Retinal pigment epithelial cell (primary cell): ENCODE data around the gene TBC1D7.

ENCODE experiments used
- DNase-seq: peaks from one replicate; pipeline ENCODE4 v3.0.0-alpha.2; 2010; ENCODE audit warnings: low read depth
- H3K4me3 ChIP-seq: 2 replicates; pipeline ENCODE4 v1.5.1; 2011; ENCODE audit warnings: mild to moderate bottlenecking, low read length, control low read depth, moderate library complexity
- TF ChIP-seq, protein P1 (sequence below): conservative IDR thresholded peaks from 2 replicates; pipeline ENCODE4 v1.5.1; 2011; ENCODE audit warnings: low read depth, low read length, control low read depth, inconsistent platforms

The TBC1D7 gene

DNA sequence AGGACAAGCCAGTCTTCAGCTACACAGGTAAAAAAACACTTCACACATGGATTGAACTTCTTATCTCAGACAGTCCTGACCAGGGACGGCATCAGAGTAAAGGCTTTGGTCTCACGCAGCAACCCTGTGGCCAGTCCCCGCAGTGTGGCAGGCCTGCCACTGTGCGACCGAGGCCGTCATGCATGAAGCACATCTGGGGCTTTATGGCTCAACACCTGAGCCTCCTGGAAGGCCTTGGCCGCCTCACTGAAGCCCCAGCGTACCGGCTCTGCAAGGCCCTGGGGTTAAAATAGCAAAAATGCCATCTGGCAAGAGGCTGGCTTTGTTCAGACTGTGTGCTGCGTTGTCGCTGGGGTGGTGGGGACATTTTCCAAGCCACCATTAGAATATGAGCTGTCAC, 32.8 kb downstream of the TBC1D7 start:
- no peak for DNase-seq
- TF ChIP-seq, protein P1, sequence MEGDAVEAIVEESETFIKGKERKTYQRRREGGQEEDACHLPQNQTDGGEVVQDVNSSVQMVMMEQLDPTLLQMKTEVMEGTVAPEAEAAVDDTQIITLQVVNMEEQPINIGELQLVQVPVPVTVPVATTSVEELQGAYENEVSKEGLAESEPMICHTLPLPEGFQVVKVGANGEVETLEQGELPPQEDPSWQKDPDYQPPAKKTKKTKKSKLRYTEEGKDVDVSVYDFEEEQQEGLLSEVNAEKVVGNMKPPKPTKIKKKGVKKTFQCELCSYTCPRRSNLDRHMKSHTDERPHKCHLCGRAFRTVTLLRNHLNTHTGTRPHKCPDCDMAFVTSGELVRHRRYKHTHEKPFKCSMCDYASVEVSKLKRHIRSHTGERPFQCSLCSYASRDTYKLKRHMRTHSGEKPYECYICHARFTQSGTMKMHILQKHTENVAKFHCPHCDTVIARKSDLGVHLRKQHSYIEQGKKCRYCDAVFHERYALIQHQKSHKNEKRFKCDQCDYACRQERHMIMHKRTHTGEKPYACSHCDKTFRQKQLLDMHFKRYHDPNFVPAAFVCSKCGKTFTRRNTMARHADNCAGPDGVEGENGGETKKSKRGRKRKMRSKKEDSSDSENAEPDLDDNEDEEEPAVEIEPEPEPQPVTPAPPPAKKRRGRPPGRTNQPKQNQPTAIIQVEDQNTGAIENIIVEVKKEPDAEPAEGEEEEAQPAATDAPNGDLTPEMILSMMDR = no peak
- H3K4me3 ChIP-seq = no peak overlapping the region

DNA sequence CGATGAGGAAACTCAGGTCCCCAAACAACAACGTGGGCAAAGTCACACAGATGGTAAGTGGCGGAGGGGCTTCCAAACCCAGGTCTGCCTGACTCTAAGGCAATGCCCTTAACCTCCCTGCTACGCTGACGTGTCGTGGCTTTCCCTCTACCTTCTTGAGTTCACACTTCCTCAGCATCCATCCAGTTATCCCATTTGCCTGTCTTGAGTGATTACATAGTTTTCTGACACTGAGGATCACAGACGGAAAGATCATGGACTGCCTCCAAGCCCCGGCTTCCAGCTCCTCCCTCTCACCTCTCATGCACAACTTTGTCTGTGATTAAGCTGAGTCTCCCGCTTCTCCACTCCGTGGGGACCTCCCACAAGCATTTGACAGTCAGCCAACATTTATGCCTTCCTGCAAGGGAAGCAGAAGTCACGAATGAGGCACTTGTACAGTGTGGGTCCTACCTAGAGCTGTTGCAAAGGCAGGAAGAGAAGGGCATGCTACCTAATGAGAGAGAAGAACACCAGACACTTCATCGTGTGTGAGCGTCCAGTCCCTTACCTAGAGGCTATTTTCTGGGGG, 33.8 kb downstream of the TBC1D7 start:
- no peak overlapping the region for H3K4me3 ChIP-seq
- TF ChIP-seq, protein P1 = no peak
- DNase-seq = no peak

DNA sequence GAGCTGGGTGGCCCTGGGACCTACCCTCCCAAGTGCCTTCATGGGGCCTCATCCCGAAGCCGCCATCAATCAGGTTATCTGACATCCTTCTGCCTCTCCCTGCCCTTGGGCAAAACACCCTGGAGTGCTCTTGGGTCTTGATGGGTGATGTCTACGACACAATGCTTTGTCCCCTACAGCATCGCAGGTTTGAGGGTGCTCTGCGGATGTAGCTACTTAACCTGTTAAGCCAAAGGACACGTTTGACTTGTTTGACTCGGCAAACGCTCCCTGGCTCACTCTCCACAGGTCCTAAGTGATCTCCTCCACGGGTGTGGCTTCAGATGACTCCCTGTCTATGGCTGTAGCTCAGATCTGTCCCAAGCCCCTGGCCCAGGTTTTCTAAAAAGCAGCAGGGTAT, 35.6 kb downstream of the TBC1D7 start:
- no peak for DNase-seq
- H3K4me3 ChIP-seq = no peak overlapping the region
- TF ChIP-seq, protein P1 = no peak

DNA sequence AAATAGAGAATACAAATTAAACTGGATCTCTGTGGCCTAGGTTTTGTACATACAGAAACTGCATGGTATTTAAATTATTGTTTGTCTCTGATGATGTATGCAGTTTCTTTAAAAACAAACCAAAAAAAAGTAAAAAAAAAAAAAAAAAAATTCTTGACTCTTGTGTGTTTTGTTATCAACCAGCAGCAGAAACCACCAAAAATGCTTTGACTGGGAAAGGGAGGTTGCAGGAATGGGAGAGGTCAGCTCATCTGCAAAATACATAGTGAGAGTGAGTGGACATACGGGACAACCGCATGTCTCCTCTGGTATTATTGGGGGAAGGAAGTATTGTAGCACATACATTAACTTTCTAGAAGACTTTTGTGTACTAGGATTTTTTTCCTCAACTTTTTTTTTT, 38.0 kb downstream of the TBC1D7 start:
- H3K4me3 ChIP-seq = no peak overlapping the region
- TF ChIP-seq, protein P1 = no peak
- DNase-seq = no peak

DNA sequence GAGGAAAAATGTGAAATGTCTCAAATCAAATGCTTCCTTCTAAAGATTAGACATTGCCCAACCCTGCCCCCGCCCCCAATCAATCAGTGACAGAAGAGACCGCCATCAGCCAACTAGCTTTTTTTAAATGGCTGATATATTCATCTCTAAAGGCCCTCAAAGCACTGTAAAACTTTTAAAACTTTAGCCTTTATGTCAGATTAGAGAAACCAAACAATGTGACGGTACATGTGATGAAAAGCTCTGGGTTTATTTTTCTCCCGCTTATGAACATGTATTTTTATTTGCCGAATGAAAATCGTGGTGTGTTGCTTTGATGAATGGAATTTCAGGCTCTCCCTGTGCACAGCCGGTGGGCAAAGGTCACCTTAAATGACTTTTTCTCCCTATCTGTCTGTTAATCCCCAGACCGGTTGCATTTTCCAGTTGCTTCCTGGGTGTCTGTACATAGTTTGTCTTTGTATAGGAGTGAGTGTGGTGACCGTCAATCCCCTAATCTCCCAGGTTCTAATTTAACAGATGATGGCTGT, 38.5 kb downstream of the TBC1D7 start:
- TF ChIP-seq, protein P1 = no peak
- H3K4me3 ChIP-seq = no peak overlapping the region
- no peak for DNase-seq

DNA sequence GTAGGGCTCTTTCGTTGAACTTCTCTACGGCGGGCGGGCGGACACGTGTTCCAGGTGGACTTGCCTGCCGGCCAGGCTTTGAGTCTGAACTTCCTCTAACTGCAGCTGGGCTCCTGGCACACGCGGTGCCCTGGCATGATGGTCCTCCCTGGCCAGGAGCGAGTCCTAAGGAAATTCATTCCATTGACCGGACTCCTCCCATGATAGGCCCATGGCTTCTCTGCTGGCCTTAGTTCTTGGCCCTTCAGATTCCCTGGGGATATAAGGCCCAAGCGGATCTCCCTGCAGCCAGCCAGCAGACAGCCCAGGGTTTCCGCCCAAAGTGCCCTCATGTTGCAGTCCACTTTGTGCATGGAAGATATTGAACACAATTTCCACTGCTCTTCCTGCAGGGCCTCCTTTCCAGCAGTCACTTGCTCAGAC, 39.4 kb downstream of the TBC1D7 start:
- no peak for DNase-seq
- TF ChIP-seq, protein P1 = no peak

DNA sequence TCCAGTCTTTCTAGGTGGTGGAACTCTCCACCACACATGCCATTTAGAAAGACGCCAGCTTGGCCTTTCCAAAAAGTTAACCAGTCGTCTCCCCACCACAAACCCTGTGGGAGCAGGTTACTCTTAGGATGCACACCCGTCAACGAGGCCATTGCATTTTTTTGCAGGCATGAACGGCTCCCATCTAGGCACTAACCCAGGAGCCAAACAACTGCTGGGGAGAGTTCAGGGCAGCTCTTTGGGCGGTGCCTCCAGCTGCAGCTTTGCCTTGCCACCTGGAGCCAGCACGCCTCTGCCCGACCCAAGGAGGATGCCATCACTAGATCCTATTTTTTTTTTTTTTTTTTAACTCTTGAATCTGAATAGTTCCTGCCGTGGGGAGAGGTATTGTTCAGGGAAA, 39.9 kb downstream of the TBC1D7 start:
- TF ChIP-seq, protein P1 = no peak
- DNase-seq = no peak
- no peak overlapping the region for H3K4me3 ChIP-seq

More for the DNA sequence above, 39.4 kb downstream of the TBC1D7 start:
- H3K4me3 ChIP-seq = no peak overlapping the region
